HepG2 (cell line): ENCODE results near the gene SNUPN. TPM values are rescaled to one million over a fixed set of nuclear protein-coding genes. Genes with fewer than 3 reads are reported as not detected.

ENCODE experiments used
- ADNP ChIP-seq: sonication (generic); formaldehyde crosslinking; IDR thresholded peaks from 2 replicates; pipeline ENCODE4 v1.4.0; 2020; ENCODE audit warnings: missing genetic modification reagents
- BCL6 ChIP-seq: IDR thresholded peaks from 2 replicates; pipeline ENCODE4 v1.6.1; 2016; ENCODE audit warnings: missing genetic modification reagents, missing compliant biosample characterization
- CREM ChIP-seq, 2 experiments: sonication (generic) in 1 of 2; formaldehyde crosslinking in 1 of 2; IDR thresholded peaks; 2 replicates each; pipeline versions ENCODE4 v1.4.0 to v1.6.1; 2016 to 2020; ENCODE audit warnings: antibody characterized with exemption in 1 of 2, mild to moderate bottlenecking in 1 of 2, missing genetic modification reagents in 1 of 2
- FOXP1 ChIP-seq, 2 experiments: fragments of 450-650 bp in 1 of 2; IDR thresholded peaks; 2 replicates each; pipeline ENCODE4 v1.6.1; 2017 to 2018; ENCODE audit warnings: antibody characterized with exemption in 1 of 2
- HMGXB4 ChIP-seq, 2 experiments: sonication (generic) in 1 of 2; formaldehyde crosslinking in 1 of 2; IDR thresholded peaks; 2 replicates each; pipeline versions ENCODE4 v1.4.0 to v1.6.1; 2018 to 2020; ENCODE audit warnings: missing genetic modification reagents in 2 of 2, borderline replicate concordance in 1 of 2, low read depth in 1 of 2, mild to moderate bottlenecking in 1 of 2, missing biosample characterization in 1 of 2
- HOXD1 ChIP-seq: sonication (generic); formaldehyde crosslinking; IDR thresholded peaks from 2 replicates; pipeline ENCODE4 v1.5.0; 2020; ENCODE audit warnings: missing genetic modification reagents
- KDM4B ChIP-seq: sonication (generic); formaldehyde crosslinking; IDR thresholded peaks from 2 replicates; pipeline ENCODE4 v1.4.0; 2020; ENCODE audit warnings: missing genetic modification reagents
- MED13 ChIP-seq: sonication (generic); formaldehyde crosslinking; IDR thresholded peaks from 2 replicates; pipeline ENCODE4 v1.5.0; 2020; ENCODE audit warnings: missing genetic modification reagents
- MTF2 ChIP-seq: sonication (generic); formaldehyde crosslinking; IDR thresholded peaks from 2 replicates; pipeline ENCODE4 v1.5.0; 2020; ENCODE audit warnings: missing genetic modification reagents, borderline replicate concordance
- ONECUT2 ChIP-seq: sonication (generic); formaldehyde crosslinking; IDR thresholded peaks from 2 replicates; pipeline ENCODE4 v1.4.0; 2020; ENCODE audit warnings: missing genetic modification reagents
- SUZ12 ChIP-seq: fragments of 150-350 bp; IDR thresholded peaks from 2 replicates; pipeline ENCODE4 v1.6.1; 2014; ENCODE audit warnings: low read depth, low read length
- ZBTB7A ChIP-seq: sonication (generic); formaldehyde crosslinking; IDR thresholded peaks from 2 replicates; pipeline ENCODE4 v1.8.0; 2022; ENCODE audit warnings: mild to moderate bottlenecking, missing genetic modification reagents
- ZFP36 ChIP-seq: fragments of 150-350 bp; IDR thresholded peaks from 2 replicates; pipeline ENCODE4 v1.6.1; 2018; ENCODE audit warnings: borderline replicate concordance, low read length, low read depth; ENCODE audit not compliant: partially characterized antibody
- ZNF142 ChIP-seq: sonication (generic); formaldehyde crosslinking; IDR thresholded peaks from 2 replicates; pipeline ENCODE4 v1.4.0; 2020; ENCODE audit warnings: missing genetic modification reagents
- ZNF224 ChIP-seq: sonication (generic); formaldehyde crosslinking; IDR thresholded peaks from 2 replicates; pipeline ENCODE4 v1.5.0; 2020; ENCODE audit warnings: mild to moderate bottlenecking, missing genetic modification reagents
- ZNF335 ChIP-seq: sonication (generic); formaldehyde crosslinking; IDR thresholded peaks from 2 replicates; pipeline ENCODE4 v1.4.0; 2020; ENCODE audit warnings: missing genetic modification reagents
- ZNF512 ChIP-seq: sonication (generic); formaldehyde crosslinking; IDR thresholded peaks from 2 replicates; pipeline ENCODE4 v1.4.0; 2020; ENCODE audit warnings: mild to moderate bottlenecking, missing genetic modification reagents
- ZNF607 ChIP-seq: sonication (generic); formaldehyde crosslinking; IDR thresholded peaks from 2 replicates; pipeline ENCODE4 v1.5.1; 2020; ENCODE audit warnings: missing genetic modification reagents, mild to moderate bottlenecking, borderline replicate concordance
- ZNF709 ChIP-seq: sonication (generic); formaldehyde crosslinking; IDR thresholded peaks from 2 replicates; pipeline ENCODE4 v1.5.0; 2020; ENCODE audit warnings: mild to moderate bottlenecking, missing genetic modification reagents
- ZNF768 ChIP-seq: sonication (generic); formaldehyde crosslinking; IDR thresholded peaks from 2 replicates; pipeline ENCODE4 v1.4.0; 2020; ENCODE audit warnings: missing genetic modification reagents
- polyA plus RNA-seq, 8 experiments: library from polyadenylated mRNA; depleted of rRNA in 3 of 8; stranded (reverse) in 7 of 8; unstranded in 1 of 8; fragments of >200 nt; fragmentation: Illumina TruSeq in 4 of 8; extraction: Trizol in 4 of 8; gene quantifications; 2 replicates each; pipeline versions ENCODE4 v1.2.1 to v1.2.3, GENCODE V29; 2011 to 2016; ENCODE audit warnings: low read depth in 4 of 8, missing spikeins in 1 of 8, mixed read lengths in 1 of 8; ENCODE audit not compliant: insufficient read depth in 1 of 8
- total RNA-seq, 5 experiments: library from RNA; depleted of rRNA; stranded (reverse); fragments of >200 nt; fragmentation: Illumina TruSeq; extraction: Trizol; gene quantifications; 2 replicates each; pipeline ENCODE4 v1.2.3, GENCODE V29; 2016; ENCODE audit warnings: low read depth in 1 of 5

Gene SNUPN
- total and polyA plus RNA-seq, 2 of the 13 experiments (the other 11 are each of a cell fraction or from before 2014, with no cell fraction given): 9.0 to 16.4 TPM

- TF ChIP-seq ZNF142 (no peak), MTF2 (CRISPR knock-in tag) (no peak), HOXD1 (CRISPR knock-in tag) (0 out of 2 replicates have a peak, but pooled peaks have one; percentile 29), ZNF768 (CRISPR knock-in tag) (no peak), MED13 (CRISPR knock-in tag) (peak; percentile 44; the same call in 1 of the 2 replicates), SUZ12 (no peak), ZBTB7A (CRISPR knock-in tag) (no peak), ONECUT2 (CRISPR knock-in tag) (no peak), ADNP (CRISPR knock-in tag) (no peak), ZNF607 (no peak), ZFP36 (no peak), ZNF335 (no peak), FOXP1 (IDR thresholded peaks at IDR 0.05) (no peak), FOXP1 (CRISPR knock-in tag; IDR thresholded peaks at IDR 0.05) (no peak), ZNF709 (CRISPR knock-in tag) (no peak), BCL6 (CRISPR knock-in tag) (peak; percentile 37; the same call in 1 of the 2 replicates), CREM (IDR thresholded peaks at IDR 0.05) (no peak), CREM (CRISPR knock-in tag; IDR thresholded peaks at IDR 0.05) (no peak), ZNF224 (CRISPR knock-in tag) (no peak), ZNF512 (CRISPR knock-in tag) (no peak), KDM4B (CRISPR knock-in tag) (no peak), HMGXB4 (CRISPR knock-in tag; IDR thresholded peaks at IDR 0.05; ENCODE audit: borderline replicate concordance in 1 of 2, low read depth in 1 of 2) (peak; percentile 46 to 81; a peak in 2 of 4 replicates)
Measured at GRCh38 chr15:75578948-75579920, 46.3 kb downstream of the SNUPN start, which contains the start of gene PTPN9 (continued).
